ENCODE measurements around the gene FOXN3. TPM values are rescaled to one million over a fixed set of nuclear protein-coding genes. Genes with fewer than 3 reads are reported as not detected.

The FOXN3 gene
- total RNA-seq, 2 donors from 2014 or later: 61.2 to 84.1 TPM

- H3K4me1 ChIP-seq (ENCODE audit: control insufficient read depth, insufficient read depth, low read length): peaks cover 8% of the 10 kb centered on the region
- no peaks in the 10 kb centered on the region for H3K27me3 ChIP-seq (ENCODE audit: control insufficient read depth, insufficient read depth, low read length, poor library complexity, severe bottlenecking)
- no peak overlapping the region for H3K4me3 ChIP-seq (ENCODE audit: low read length)
- Mint-ChIP-seq H3K36me3 (ENCODE audit: low read depth) (peaks cover 3% of the 10 kb centered on the region), H3K9me3 (no peaks in the 10 kb centered on the region), H3K27ac (no peak overlapping the region), H3K27me3 (ENCODE audit: insufficient read depth) (no peaks in the 10 kb centered on the region), H3K4me3 (no peak overlapping the region), H3K4me1 (peaks cover 36% of the 10 kb centered on the region)
- H3K36me3 ChIP-seq (ENCODE audit: control insufficient read depth, insufficient read depth, low read length): no peaks in the 10 kb centered on the region
- peak; percentile 39 for TF ChIP-seq CTCF (conservative IDR thresholded peaks at IDR 0.05)
- DNase-seq: no peak
- no peaks in the 10 kb centered on the region for H3K9me3 ChIP-seq (ENCODE audit: control insufficient read depth, low read length)
- WGBS, 2 experiments (ENCODE audit: insufficient coverage in 1 of 2, insufficient read length in 1 of 2): 94% methylated on average over 5 to 7 of the region's 7 CpGs
- H3K9ac ChIP-seq (ENCODE audit: extremely low read depth, low read length, poor library complexity, severe bottlenecking): no peak overlapping the region
- no peak overlapping the region for H3K27ac ChIP-seq (ENCODE audit: low read depth, low read length)
Observed at GRCh38 chr14:89270439-89271227, 146.4 kb downstream of the FOXN3 start.

GRCh38 chr14:89269404-89269803 is 147.6 kb downstream of the FOXN3 start:
- no peaks in the 10 kb centered on the region for H3K27me3 ChIP-seq (ENCODE audit: control insufficient read depth, insufficient read depth, low read length, poor library complexity, severe bottlenecking)
- no peak for TF ChIP-seq CTCF (conservative IDR thresholded peaks at IDR 0.05)
- H3K4me3 ChIP-seq (ENCODE audit: low read length): no peak overlapping the region
- Mint-ChIP-seq H3K27me3 (ENCODE audit: insufficient read depth) (no peaks in the 10 kb centered on the region), H3K27ac (peak overlapping the region; percentile 2), H3K36me3 (ENCODE audit: low read depth) (peaks cover 3% of the 10 kb centered on the region), H3K4me1 (peaks cover 43% of the 10 kb centered on the region), H3K4me3 (no peak overlapping the region), H3K9me3 (no peaks in the 10 kb centered on the region)
- WGBS, 2 experiments (ENCODE audit: insufficient coverage in 1 of 2, insufficient read length in 1 of 2): 89 to 93% methylated on average over 6 of the region's 6 CpGs
- H3K4me1 ChIP-seq (ENCODE audit: control insufficient read depth, insufficient read depth, low read length): peaks cover 8% of the 10 kb centered on the region
- no peaks in the 10 kb centered on the region for H3K36me3 ChIP-seq (ENCODE audit: control insufficient read depth, insufficient read depth, low read length)
- H3K9me3 ChIP-seq (ENCODE audit: control insufficient read depth, low read length): no peaks in the 10 kb centered on the region
- no peak for DNase-seq
- no peak overlapping the region for H3K27ac ChIP-seq (ENCODE audit: low read depth, low read length)
- H3K9ac ChIP-seq (ENCODE audit: extremely low read depth, low read length, poor library complexity, severe bottlenecking): no peak overlapping the region

GRCh38 chr14:89268514-89268913 is 148.5 kb downstream of the FOXN3 start:
- Mint-ChIP-seq H3K9me3 (no peaks in the 10 kb centered on the region), H3K27ac (no peak overlapping the region), H3K4me3 (no peak overlapping the region), H3K4me1 (peaks cover 43% of the 10 kb centered on the region), H3K36me3 (ENCODE audit: low read depth) (peaks cover 3% of the 10 kb centered on the region), H3K27me3 (ENCODE audit: insufficient read depth) (no peaks in the 10 kb centered on the region)
- Histone ChIP-seq H3K9ac (ENCODE audit: extremely low read depth, low read length, poor library complexity, severe bottlenecking) (no peak overlapping the region), H3K27me3 (ENCODE audit: control insufficient read depth, insufficient read depth, low read length, poor library complexity, severe bottlenecking) (no peaks in the 10 kb centered on the region), H3K27ac (ENCODE audit: low read depth, low read length) (no peak overlapping the region), H3K9me3 (ENCODE audit: control insufficient read depth, low read length) (no peaks in the 10 kb centered on the region), H3K36me3 (ENCODE audit: control insufficient read depth, insufficient read depth, low read length) (no peaks in the 10 kb centered on the region), H3K4me3 (ENCODE audit: low read length) (no peak overlapping the region), H3K4me1 (ENCODE audit: control insufficient read depth, insufficient read depth, low read length) (peaks cover 8% of the 10 kb centered on the region)
- WGBS, 2 experiments (ENCODE audit: insufficient coverage in 1 of 2, insufficient read length in 1 of 2): 94 to 96% methylated on average over 4 to 5 of the region's 5 CpGs
- no peak for DNase-seq
- no peak for TF ChIP-seq CTCF (conservative IDR thresholded peaks at IDR 0.05)
